OCI-LY3 (cell line): ENCODE data around the gene CDRT15.

Experiments
- H2AFZ ChIP-seq: fragments of 200-600, 300-600 bp; shearing (Covaris generic); 2 replicates; pipeline ENCODE4 v1.6.0; 2014; ENCODE audit warnings: antibody characterized with exemption, low read depth, low read length
- H3K27ac ChIP-seq: fragments of 200-600, 300-600 bp; sonication (generic); 2 replicates; pipeline ENCODE4 v1.5.1; 2014; ENCODE audit warnings: mild to moderate bottlenecking, low read length, moderate library complexity, mixed read lengths
- H3K27me3 ChIP-seq: fragments of 200-600, 300-600 bp; sonication (generic); 2 replicates; pipeline ENCODE4 v1.6.1; 2014; ENCODE audit warnings: low read depth, low read length, mixed read lengths
- H3K36me3 ChIP-seq: fragments of 200-600, 300-600 bp; sonication (generic); replicated peaks from 2 replicates; pipeline ENCODE3; 2014; ENCODE audit warnings: low read depth, low read length, mixed read lengths
- H3K4me1 ChIP-seq: fragments of 300-600, 200-600 bp; sonication (generic); 2 replicates; pipeline ENCODE4 v1.6.1; 2014; ENCODE audit warnings: low read length, mixed read lengths
- H3K4me2 ChIP-seq: fragments of 200-600, 300-600 bp; sonication (generic); 2 replicates; pipeline ENCODE4 v1.6.1; 2014; ENCODE audit warnings: low read length, mixed read lengths
- H3K4me3 ChIP-seq: fragments of 300-600, 200-600 bp; sonication (generic); 2 replicates; pipeline ENCODE4 v1.5.1; 2014; ENCODE audit warnings: antibody characterized with exemption, mild to moderate bottlenecking, low read length, moderate library complexity
- H3K79me2 ChIP-seq: fragments of 300-600, 200-600 bp; shearing (Covaris generic); 2 replicates; pipeline ENCODE4 v1.6.1; 2014; ENCODE audit warnings: mild to moderate bottlenecking, low read length, mixed read lengths
- H3K9ac ChIP-seq: fragments of 300-600, 200-600 bp; shearing (Covaris generic); 2 replicates; pipeline ENCODE4 v1.6.0; 2014; ENCODE audit warnings: mild to moderate bottlenecking, low read length, moderate library complexity
- H3K9me3 ChIP-seq: fragments of 200-600, 300-600 bp; shearing (Covaris generic); 2 replicates; pipeline ENCODE4 v1.6.1; 2014; ENCODE audit warnings: low read length, mixed read lengths; ENCODE audit not compliant: insufficient read depth
- H4K20me1 ChIP-seq: fragments of 200-600, 300-600 bp; sonication (generic); 2 replicates; pipeline ENCODE4 v1.6.1; 2016; ENCODE audit warnings: low read length, mixed read lengths; ENCODE audit not compliant: insufficient read depth
- CTCF ChIP-seq: fragments of 200-600, 300-600 bp; sonication (generic); IDR thresholded peaks from 2 replicates; pipeline ENCODE4 v1.5.1; 2014; ENCODE audit warnings: antibody characterized with exemption, low read length, low read depth
- EZH2phosphoT487 ChIP-seq: fragments of 200-600 bp; shearing (Covaris generic); IDR thresholded peaks from 2 replicates; pipeline ENCODE4 v1.6.1; 2018; ENCODE audit warnings: antibody characterized with exemption, mixed run types, low read depth

Gene CDRT15

GRCh38 chr17:14228903-14229302, 7.8 kb downstream of the CDRT15 start:
- H3K9me3 ChIP-seq = no peaks in the 10 kb centered on the region
- H2AFZ ChIP-seq = no peak overlapping the region
- H3K27ac ChIP-seq = no peak overlapping the region
- no peak overlapping the region for H3K4me2 ChIP-seq
- no peaks in the 10 kb centered on the region for H3K4me1 ChIP-seq
- H3K79me2 ChIP-seq = no peaks in the 10 kb centered on the region
- no peaks in the 10 kb centered on the region for H3K27me3 ChIP-seq
- H3K36me3 ChIP-seq = no peaks in the 10 kb centered on the region
- H4K20me1 ChIP-seq = no peaks in the 10 kb centered on the region
- TF ChIP-seq EZH2phosphoT487 (no peak), CTCF (no peak)
- no peak overlapping the region for H3K9ac ChIP-seq
- no peak overlapping the region for H3K4me3 ChIP-seq

- Histone ChIP-seq H4K20me1 (no peaks in the 10 kb centered on the region), H3K4me1 (no peaks in the 10 kb centered on the region), H3K79me2 (no peaks in the 10 kb centered on the region), H3K9me3 (no peaks in the 10 kb centered on the region), H2AFZ (no peak overlapping the region), H3K27me3 (no peaks in the 10 kb centered on the region), H3K4me2 (no peak overlapping the region), H3K27ac (no peak overlapping the region), H3K9ac (no peak overlapping the region), H3K4me3 (no peak overlapping the region), H3K36me3 (no peaks in the 10 kb centered on the region)
- TF ChIP-seq EZH2phosphoT487 (no peak), CTCF (no peak)
These were observed 9.6 kb downstream of the CDRT15 start for GRCh38 chr17:14227052-14227451.

- no peak for TF ChIP-seq EZH2phosphoT487
- TF ChIP-seq CTCF = no peak
- no peak overlapping the region for H3K4me3 ChIP-seq
These were observed 11.2 kb downstream of the CDRT15 start for GRCh38 chr17:14225254-14225980.

GRCh38 chr17:14222611-14223010, 14.1 kb downstream of the CDRT15 start:
- no peak overlapping the region for H3K4me3 ChIP-seq
- peaks cover 11% of the 10 kb centered on the region; the same call in 1 of the 2 replicates for H3K4me1 ChIP-seq
- H4K20me1 ChIP-seq = no peaks in the 10 kb centered on the region
- H3K9ac ChIP-seq = no peak overlapping the region
- TF ChIP-seq CTCF (no peak), EZH2phosphoT487 (no peak)
- no peak overlapping the region for H3K27ac ChIP-seq
- no peaks in the 10 kb centered on the region for H3K36me3 ChIP-seq
- H2AFZ ChIP-seq = no peak overlapping the region
- no peaks in the 10 kb centered on the region for H3K79me2 ChIP-seq
- H3K9me3 ChIP-seq = no peaks in the 10 kb centered on the region
- no peaks in the 10 kb centered on the region for H3K27me3 ChIP-seq
- no peak overlapping the region for H3K4me2 ChIP-seq

More at GRCh38 chr17:14225254-14225980, 11.2 kb downstream of the CDRT15 start:
- Histone ChIP-seq H3K27me3 (no peaks in the 10 kb centered on the region), H3K9me3 (no peaks in the 10 kb centered on the region), H3K36me3 (no peaks in the 10 kb centered on the region), H3K4me2 (no peak overlapping the region), H3K4me1 (peaks cover 6% of the 10 kb centered on the region; the same call in 1 of the 2 replicates), H3K79me2 (no peaks in the 10 kb centered on the region), H3K9ac (no peak overlapping the region), H4K20me1 (no peaks in the 10 kb centered on the region), H2AFZ (no peak overlapping the region), H3K27ac (no peak overlapping the region)
